HG03060 (cell line): Measurements from ENCODE around the gene NEURL1.

Experiments
- ATAC-seq: cut with Tn5 transposase; IDR thresholded peaks from one replicate; pipeline ENCODE4 v1.9.1; 2021; ENCODE audit warnings: low read depth, moderate number of reproducible peaks; ENCODE audit not compliant: unreplicated experiment

NEURL1 gene

DNA sequence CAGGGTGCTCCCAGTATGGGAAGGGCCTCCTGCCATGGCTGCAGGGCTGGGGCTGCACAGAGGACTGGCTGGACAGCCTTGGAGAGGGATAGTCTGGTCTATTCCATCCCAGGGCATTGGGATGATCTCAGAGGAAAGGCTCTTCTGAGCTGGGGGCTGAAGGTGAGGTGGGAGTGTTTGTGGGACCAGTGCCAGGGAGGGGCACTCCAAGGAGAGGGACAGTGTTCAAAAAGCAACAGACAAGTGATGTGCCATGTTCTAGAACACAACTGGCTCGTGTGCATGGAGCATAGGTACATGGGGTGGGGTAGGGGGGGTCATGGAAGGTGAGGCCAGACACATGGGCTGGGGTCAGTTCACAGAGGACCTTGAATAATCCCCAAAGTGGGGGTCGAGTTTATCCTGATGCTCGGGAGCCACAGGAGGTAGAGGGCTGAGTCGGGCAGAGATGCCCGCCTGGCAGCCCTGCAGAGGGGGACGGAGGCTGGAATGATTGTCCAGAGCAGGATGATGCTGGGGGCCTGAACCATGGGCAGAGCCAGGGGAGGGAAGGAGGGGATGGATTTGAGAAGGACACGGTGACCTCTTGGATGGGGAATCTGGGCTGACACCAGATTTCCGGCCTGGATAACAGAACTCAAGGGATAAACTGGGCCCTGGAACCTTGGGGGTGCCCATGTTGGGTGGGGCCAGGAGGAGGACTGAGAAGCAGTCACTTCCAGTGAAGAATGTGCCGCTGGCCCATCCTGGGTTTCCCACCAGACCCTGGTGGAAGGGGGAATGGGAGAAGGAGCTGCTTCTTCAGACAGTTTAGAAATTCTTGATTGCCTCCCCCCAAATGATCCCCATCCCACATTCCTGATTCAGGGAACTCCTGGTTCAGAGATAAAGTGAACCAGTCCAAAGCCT, 50.4 kb downstream of the NEURL1 start:
- ATAC-seq, result no peak

DNA sequence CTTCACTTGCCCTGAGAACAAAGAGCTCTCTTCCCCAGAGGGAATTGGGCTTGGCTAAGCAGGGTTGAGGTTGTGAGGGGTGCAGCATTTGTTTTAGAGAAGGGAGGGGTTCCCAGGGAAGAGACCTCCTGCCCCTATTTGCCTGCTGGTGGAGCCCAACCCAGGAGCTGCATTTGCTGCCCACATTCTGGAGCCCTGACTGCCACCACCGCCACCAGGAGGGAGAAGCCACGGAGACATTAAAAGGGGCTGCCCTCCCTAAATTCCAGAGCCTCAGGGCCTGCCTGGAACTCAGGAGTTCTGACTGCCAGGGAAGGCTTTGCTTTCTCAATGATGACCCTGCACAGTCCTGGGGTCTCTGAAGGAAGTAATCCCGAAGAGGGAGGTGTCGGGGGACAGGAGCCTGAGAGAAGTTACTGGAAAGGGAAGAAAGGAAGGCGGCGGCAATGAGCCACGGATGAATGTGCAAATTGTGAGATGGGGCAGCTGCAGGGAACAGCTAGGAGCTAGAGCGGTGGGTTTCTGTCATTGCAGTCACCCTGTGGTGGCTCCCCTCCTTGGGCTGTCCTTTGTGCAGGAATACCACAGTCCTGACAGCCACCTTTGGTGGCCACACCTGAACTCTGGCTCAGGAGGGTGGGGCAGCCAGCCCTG, 51.3 kb downstream of the NEURL1 start:
- ATAC-seq, result no peak

GRCh38 chr10:103545366-103545765, 51.9 kb downstream of the NEURL1 start:
- no peak for ATAC-seq

DNA sequence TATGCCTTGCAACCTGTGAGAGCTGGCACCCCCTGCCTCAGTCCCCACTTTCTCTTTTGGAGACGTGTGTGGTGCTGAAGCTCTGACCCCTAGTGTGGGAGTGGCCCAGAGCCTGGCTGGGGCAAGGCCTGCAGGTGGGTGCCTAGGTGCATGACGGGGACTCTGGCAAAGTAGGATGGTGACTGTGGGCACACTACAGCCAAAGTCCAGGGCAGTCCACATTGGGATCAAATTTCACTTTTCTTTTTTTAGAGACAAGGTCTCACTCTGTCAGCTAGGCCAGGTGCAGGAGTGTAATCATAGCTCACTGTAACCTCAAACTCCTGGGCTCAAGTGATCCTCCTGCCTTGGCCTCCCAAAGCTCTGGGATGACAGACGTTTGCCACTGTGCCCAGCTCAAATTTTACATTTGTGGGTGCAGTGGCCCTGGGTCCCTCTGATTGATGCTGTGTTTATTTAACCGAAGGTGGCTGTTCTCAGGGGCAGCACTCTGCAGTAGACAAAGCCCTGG, 52.3 kb downstream of the NEURL1 start:
- no peak for ATAC-seq

DNA sequence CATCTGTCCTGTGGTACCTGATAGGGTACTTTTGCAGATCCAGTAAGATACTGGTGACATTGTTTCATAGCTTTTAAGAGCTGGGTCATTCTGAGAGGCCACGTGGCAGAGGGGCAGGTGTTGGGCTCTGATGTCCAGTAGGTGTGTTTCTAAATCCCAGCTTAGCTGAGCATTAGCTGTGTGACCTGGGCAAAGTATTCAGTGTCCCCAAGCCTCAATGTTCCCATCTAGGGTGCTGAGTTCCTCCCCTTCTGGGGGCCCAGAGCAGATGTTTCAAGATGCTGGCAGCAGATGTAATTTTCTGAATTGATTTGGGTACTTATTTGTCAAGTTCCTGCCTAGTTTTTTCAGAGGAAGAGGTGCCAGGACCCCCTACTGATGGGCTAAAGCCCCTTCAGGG, 52.9 kb downstream of the NEURL1 start:
- no peak for ATAC-seq

- no peak for ATAC-seq
Measured at GRCh38 chr10:103547391-103547946, 54.0 kb downstream of the NEURL1 start.

DNA sequence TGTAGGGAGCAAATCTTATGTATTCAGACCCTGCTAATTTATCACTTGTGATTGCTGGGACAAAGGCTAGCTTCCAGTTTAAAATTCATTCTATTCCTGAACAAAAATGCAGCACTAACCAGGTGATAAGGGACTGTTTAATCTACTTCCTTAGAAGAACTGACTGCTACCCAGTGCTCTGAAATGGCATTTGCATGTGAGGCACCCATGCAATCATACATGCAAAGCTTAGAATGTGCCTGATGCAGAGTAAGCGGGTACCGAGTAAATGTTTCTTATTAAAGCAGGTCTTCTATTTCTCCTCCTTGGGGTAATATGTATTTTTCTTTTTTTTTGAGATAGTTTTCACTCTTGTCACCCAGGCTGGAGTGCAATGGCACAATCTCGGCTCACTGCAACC, 54.5 kb downstream of the NEURL1 start:
- no peak for ATAC-seq

DNA sequence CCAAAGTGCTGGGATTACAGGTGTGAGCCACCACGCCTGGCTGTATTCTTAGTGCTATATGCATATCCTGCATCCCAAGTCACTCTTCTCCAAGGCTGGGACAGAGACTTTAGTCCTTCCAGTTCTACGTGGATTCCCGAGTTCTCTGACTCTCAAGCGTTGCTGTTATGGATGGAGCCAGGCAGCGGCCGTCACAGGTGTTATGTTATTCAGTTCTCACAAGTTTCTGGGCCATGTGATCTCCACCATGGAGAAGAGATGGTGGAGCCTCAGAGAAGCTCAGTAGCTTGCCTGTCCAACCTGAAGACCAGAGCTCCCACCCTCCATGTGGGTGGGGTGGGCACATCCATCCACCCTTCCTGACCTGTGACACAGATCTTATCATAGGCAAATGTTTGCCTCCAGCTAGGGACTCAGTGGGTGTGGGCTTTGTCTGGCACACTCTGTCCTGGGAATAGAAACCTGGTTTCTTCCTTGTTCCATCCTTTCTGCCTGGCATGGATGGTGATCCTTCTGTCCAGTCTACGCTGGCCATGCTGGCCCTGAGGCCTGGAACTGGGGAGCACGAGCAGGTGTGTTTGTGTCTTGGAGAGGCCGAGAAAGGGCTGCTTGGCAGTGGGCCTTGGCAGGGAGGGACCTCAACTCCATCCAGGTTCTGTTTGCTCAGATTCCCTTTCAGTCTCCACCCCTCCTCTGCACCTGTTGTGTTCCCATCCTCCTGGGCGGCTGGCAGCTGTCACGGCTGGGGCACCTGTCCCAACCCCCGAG, 55.3 kb downstream of the NEURL1 start:
- ATAC-seq, result no peak

DNA sequence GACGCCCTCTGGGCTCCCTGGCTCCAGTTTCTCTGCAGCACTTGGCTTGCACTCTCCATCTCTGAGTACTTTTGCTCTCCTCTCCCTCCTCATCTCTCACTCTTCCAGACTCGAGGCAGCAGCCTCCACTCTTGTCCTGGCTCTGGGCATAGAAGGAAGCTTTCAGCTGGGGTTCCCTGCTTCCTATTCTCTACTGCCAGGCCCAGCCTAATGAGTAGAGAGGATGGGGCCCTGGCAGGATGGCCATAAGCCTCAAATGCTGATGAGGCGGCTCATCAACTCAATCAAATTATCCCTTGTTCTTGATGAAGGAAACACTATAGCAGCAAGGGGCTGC, 55.8 kb downstream of the NEURL1 start:
- ATAC-seq, result no peak

- no peak for ATAC-seq
Measured at GRCh38 chr10:103550229-103550628, 56.7 kb downstream of the NEURL1 start.

GRCh38 chr10:103551619-103552602, 58.4 kb downstream of the NEURL1 start:
- no peak for ATAC-seq

- ATAC-seq, result no peak
Measured at GRCh38 chr10:103552856-103553742, 59.6 kb downstream of the NEURL1 start.

DNA sequence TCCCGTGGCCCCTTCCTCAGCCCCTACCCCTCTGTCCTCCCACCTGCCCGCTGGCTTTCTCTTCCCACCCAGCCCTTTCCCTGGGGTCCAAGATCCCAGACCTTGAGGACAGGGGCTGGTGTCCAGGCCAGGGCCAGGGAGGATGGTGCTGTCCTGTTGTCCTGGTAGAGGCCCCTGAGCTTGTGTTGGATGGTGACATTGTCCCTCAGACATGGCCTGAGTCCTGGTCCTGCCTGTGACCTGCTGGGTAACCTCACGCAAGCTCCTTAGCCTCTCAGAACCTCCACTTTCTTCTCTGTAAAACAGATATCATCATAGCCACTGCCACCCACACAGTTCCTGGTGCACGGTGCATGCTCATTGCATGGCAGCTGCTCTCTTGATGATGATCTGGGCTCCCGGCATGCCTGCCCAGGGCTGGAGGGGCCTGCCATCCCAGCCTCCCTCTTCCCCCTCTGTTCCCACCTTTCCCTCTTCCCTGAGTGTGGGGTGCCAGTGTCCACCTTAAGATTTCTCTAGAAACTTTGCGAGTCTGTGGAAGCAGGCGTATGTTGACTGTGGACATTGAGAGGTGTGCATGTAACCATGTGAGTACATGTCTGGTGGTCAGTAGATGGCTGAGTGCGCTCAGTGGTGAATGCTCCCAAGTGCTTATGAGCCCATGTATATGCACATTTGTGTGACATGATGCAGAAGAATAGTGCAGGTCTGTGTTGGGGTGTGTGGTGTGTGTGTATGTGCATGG, 60.4 kb downstream of the NEURL1 start:
- no peak for ATAC-seq

DNA sequence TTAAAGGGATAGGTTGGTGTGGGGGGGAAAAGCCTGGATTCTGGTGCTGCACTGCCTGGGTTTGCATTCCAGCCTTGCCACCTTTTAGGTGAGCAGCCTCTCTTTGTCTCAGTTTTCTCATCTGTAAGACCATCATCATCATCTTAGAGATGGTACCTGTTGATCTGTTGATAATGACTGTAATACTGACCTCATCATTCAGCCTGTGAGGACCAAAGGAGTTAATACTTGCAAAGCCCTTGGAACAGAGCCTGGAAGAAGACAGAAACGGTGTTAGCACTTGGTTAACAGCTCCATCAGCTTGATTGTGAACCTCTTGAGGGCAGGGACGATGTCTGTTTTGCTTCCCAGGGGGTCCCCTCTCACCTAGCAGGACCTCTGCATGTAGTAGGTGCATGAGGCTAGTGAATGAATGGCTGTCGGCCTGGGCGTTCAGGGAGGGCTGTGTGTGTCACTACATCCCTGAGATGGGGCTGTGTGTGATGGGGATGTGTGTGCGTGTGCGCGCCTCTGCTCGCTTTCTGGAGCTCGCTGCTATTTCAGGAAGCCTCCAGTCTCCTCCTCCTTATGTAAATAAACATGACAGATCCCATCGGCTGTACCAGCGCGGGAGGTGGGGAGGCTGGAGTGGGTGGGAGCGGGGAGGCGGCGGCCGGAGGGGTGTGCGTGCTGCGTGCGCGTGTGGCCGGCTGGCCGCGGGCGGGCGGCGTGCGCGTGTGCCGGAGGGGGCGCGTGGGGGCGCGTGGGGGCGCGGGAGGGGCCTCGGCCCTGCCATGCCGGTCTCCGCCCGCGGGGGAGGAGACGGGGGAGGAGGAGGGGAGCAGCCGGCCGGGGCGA, 61.2 kb downstream of the NEURL1 start:
- ATAC-seq, result no peak

DNA sequence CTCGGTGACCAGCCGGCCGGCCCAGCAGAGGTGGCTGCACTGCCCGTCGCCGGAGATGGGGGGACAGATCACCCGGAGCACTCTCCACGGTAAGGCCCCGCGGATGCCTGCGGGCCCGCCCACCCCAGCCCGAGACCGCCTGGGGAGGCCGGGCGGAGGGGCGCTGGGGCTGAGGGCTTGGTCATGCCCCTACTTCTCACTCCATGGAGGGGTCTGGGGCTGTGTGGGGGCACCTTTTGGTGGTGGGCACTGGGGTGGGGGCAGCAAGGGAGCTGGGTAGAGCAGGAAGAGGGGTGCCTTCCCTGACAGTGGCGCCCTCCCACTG, 61.8 kb downstream of the NEURL1 start:
- ATAC-seq, result no peak

- no peak for ATAC-seq
Measured at GRCh38 chr10:103555712-103556111, 62.2 kb downstream of the NEURL1 start.

DNA sequence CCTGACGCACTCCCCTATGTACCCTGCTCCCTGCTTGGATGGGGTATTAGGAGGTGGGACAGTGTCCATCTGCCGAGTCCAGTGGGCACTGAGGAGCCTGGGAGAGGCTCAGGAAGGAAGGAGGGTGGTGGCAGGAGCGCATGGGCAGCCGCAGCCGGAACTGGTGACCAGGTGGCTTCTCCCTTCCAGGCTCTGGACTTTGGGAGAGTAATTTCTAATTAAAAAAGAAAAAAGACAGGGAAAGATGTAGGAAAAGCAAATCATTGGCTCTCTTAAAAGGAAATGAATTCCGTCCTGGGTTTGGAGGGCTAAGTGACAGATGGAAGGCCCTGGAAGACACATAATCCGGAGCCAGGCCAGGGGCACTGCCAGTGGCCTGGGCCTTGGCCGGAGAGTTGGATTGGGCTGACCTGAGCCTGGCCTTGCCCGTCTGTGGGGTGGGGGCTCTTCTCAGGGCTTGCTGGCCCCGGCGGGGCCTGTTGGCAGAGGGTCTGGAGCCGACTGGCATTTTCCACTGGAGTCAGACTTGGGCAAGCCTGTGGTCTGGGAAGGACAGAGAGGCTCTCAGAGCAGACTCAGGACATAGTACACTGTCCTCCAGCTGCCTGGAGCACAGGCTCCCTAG, 63.0 kb downstream of the NEURL1 start:
- no peak for ATAC-seq
